Measurements from ENCODE around the gene GFPT2.

DNA sequence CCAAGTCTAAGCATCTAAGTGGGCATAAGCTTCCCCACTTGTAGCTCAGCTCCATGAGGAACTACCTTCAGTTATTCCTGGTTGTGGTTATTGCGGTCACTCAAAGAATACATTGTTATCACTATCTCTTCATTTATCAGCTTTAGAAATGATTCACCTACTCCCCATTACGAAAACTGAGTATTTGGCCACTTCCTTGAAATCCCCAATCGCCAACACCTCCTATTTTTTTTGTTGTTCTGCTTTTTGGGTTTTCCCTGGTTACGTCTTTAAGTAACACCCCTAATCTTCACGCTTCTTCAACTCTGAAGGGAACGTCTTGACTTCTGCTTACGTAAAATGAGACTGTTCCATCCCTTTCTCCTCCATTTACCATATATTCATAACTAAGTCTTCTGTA lies 81.9 kb downstream of the GFPT2 start:
- TF ChIP-seq SUZ12 (IDR thresholded peaks at IDR 0.05; ENCODE audit: extremely low read depth, insufficient read depth, insufficient read length) (no peak), YY1 (IDR thresholded peaks at IDR 0.05; ENCODE audit: insufficient read depth, insufficient read length) (no peak)

Measured in NT2/D1 (cell line).